Mesothelial cell of epicardium (in vitro differentiated cells): ENCODE results near the gene ACOXL. TPM values are rescaled to one million over a fixed set of nuclear protein-coding genes. Genes with fewer than 3 reads are reported as not detected.

Experiments used
- DNase-seq, 2 experiments: peaks; one replicate each; pipeline ENCODE4 v3.0.0; 2021; ENCODE audit warnings: low spot score in 2 of 2; ENCODE audit not compliant: unreplicated experiment in 2 of 2
- H3K27ac Mint-ChIP-seq: 2 replicates; pipeline ENCODE4 v1.8.0; 2021; ENCODE audit warnings: mixed read lengths
- H3K27me3 Mint-ChIP-seq: 2 replicates; pipeline ENCODE4 v1.8.0; 2021; ENCODE audit warnings: low read depth, mixed read lengths
- H3K36me3 Mint-ChIP-seq: 2 replicates; pipeline ENCODE4 v1.8.0; 2021; ENCODE audit warnings: mixed read lengths
- H3K4me1 Mint-ChIP-seq: 2 replicates; pipeline ENCODE4 v1.8.0; 2021; ENCODE audit warnings: mixed read lengths
- H3K4me3 Mint-ChIP-seq: 2 replicates; pipeline ENCODE4 v1.8.0; 2021; ENCODE audit warnings: mild to moderate bottlenecking, moderate library complexity, mixed read lengths
- H3K9me3 Mint-ChIP-seq: 2 replicates; pipeline ENCODE4 v1.8.0; 2021; ENCODE audit warnings: mixed read lengths
- CTCF ChIP-seq: fragments of 200-600 bp; sonication (generic); IDR thresholded peaks from one replicate; pipeline ENCODE4 v1.5.0; 2021; ENCODE audit warnings: antibody characterized with exemption; ENCODE audit not compliant: unreplicated experiment
- total RNA-seq: library from RNA; stranded (reverse); gene quantifications from 3 replicates; pipeline ENCODE4 v1.2.1, GENCODE V29; 2021

Gene ACOXL
- total RNA-seq, 1 donor from 2014 or later: 0.20 TPM

GRCh38 chr2:111046670-111047069 lies 314.3 kb downstream of the ACOXL start:
- no peak overlapping the region for H3K27ac Mint-ChIP-seq
- no peak for TF ChIP-seq CTCF
- no peaks in the 10 kb centered on the region for H3K36me3 Mint-ChIP-seq
- H3K4me3 Mint-ChIP-seq: no peak overlapping the region
- no peaks in the 10 kb centered on the region for H3K9me3 Mint-ChIP-seq
- H3K27me3 Mint-ChIP-seq: peaks cover 66% of the 10 kb centered on the region
- DNase-seq: no peak
- peaks cover 36% of the 10 kb centered on the region for H3K4me1 Mint-ChIP-seq

GRCh38 chr2:111048856-111049768 lies 316.7 kb downstream of the ACOXL start:
- Mint-ChIP-seq H3K4me1 (peaks cover 36% of the 10 kb centered on the region), H3K4me3 (no peak overlapping the region), H3K27me3 (peaks cover 61% of the 10 kb centered on the region), H3K27ac (peak overlapping the region; percentile 87), H3K36me3 (no peaks in the 10 kb centered on the region), H3K9me3 (no peaks in the 10 kb centered on the region)
- no peak for DNase-seq
- TF ChIP-seq CTCF: no peak

GRCh38 chr2:111049792-111050640 lies 317.6 kb downstream of the ACOXL start:
- Mint-ChIP-seq H3K4me3 (no peak overlapping the region), H3K27me3 (peaks cover 61% of the 10 kb centered on the region)
- TF ChIP-seq CTCF: no peak

GRCh38 chr2:111050701-111051376 lies 318.5 kb downstream of the ACOXL start:
- H3K9me3 Mint-ChIP-seq: no peaks in the 10 kb centered on the region
- TF ChIP-seq CTCF: no peak
- H3K36me3 Mint-ChIP-seq: no peaks in the 10 kb centered on the region
- H3K27ac Mint-ChIP-seq: no peak overlapping the region
- peaks cover 59% of the 10 kb centered on the region for H3K27me3 Mint-ChIP-seq
- peaks cover 31% of the 10 kb centered on the region for H3K4me1 Mint-ChIP-seq
- no peak overlapping the region for H3K4me3 Mint-ChIP-seq
- DNase-seq: no peak

More at GRCh38 chr2:111049792-111050640, 317.6 kb downstream of the ACOXL start:
- Mint-ChIP-seq H3K4me1 (peaks cover 32% of the 10 kb centered on the region), H3K9me3 (no peaks in the 10 kb centered on the region), H3K27ac (peak overlapping the region; percentile 87), H3K36me3 (no peaks in the 10 kb centered on the region)
- no peak for DNase-seq

GRCh38 chr2:111052621-111053020 lies 320.2 kb downstream of the ACOXL start:
- Mint-ChIP-seq H3K4me3 (no peak overlapping the region), H3K27ac (no peak overlapping the region), H3K4me1 (peaks cover 31% of the 10 kb centered on the region), H3K9me3 (no peaks in the 10 kb centered on the region), H3K27me3 (peaks cover 46% of the 10 kb centered on the region), H3K36me3 (no peaks in the 10 kb centered on the region)
- no peak for TF ChIP-seq CTCF
- DNase-seq: no peak
